Keratinocyte (primary cell): Measurements from ENCODE around the gene PHYHIPL. TPM values are rescaled to one million over a fixed set of nuclear protein-coding genes. Genes with fewer than 3 reads are reported as not detected.

Experiments
- DNase-seq: peaks from one replicate; pipeline ENCODE4 v3.0.0-alpha.2; 2011; ENCODE audit warnings: low read depth, missing footprints, low spot score
- FAIRE-seq: peaks from 2 replicates; lab custom pipeline; 2011; peaks lifted over from hg19 to GRCh38; lab: Jason Lieb, UNC
- H2AFZ ChIP-seq: 2 replicates; pipeline ENCODE4 v1.6.0; 2012; ENCODE audit warnings: low read length, control low read depth, inconsistent platforms; ENCODE audit not compliant: control insufficient read depth
- H3K27ac ChIP-seq: 2 replicates; pipeline ENCODE4 v1.5.1; 2011; ENCODE audit warnings: low read length; ENCODE audit not compliant: control insufficient read depth, insufficient read depth
- H3K27me3 ChIP-seq: 3 replicates; pipeline ENCODE4 v1.6.0; 2011; ENCODE audit warnings: low read length; ENCODE audit not compliant: control insufficient read depth, insufficient read depth; ENCODE audit errors: extremely low read depth
- H3K36me3 ChIP-seq, 2 experiments: 2 replicates in 1 of 2; 3 replicates in 1 of 2; pipeline ENCODE4 v1.5.1; 2011; ENCODE audit warnings: low read length in 2 of 2, mild to moderate bottlenecking in 1 of 2; ENCODE audit not compliant: control insufficient read depth in 2 of 2, insufficient read depth in 2 of 2; ENCODE audit errors: extremely low read depth in 1 of 2
- H3K4me1 ChIP-seq: 3 replicates; pipeline ENCODE4 v1.5.1; 2011; ENCODE audit warnings: low read length; ENCODE audit not compliant: control insufficient read depth, insufficient read depth; ENCODE audit errors: extremely low read depth
- H3K4me2 ChIP-seq: 3 replicates; pipeline ENCODE4 v1.6.0; 2011; ENCODE audit warnings: low read depth, low read length; ENCODE audit not compliant: control insufficient read depth, insufficient read depth; ENCODE audit errors: extremely low read depth
- H3K4me3 ChIP-seq, 3 experiments: fragments of 200-600 bp in 1 of 3; sonication (generic) in 1 of 3; 2 replicates in 2 of 3; 3 replicates in 1 of 3; pipeline ENCODE4 v1.5.1; 2011 to 2016; ENCODE audit warnings: low read length in 3 of 3, mild to moderate bottlenecking in 3 of 3, control low read depth in 2 of 3, inconsistent platforms in 1 of 3, low read depth in 1 of 3, mixed read lengths in 1 of 3, mixed run types in 1 of 3, moderate library complexity in 1 of 3; ENCODE audit not compliant: control insufficient read depth in 2 of 3, insufficient read depth in 2 of 3; ENCODE audit errors: extremely low read depth in 1 of 3
- H3K79me2 ChIP-seq: 2 replicates; pipeline ENCODE4 v1.6.0; 2012; ENCODE audit warnings: low read length; ENCODE audit not compliant: control insufficient read depth, insufficient read depth
- H3K9ac ChIP-seq: 3 replicates; pipeline ENCODE4 v1.6.0; 2011; ENCODE audit warnings: low read length; ENCODE audit not compliant: control insufficient read depth, insufficient read depth; ENCODE audit errors: extremely low read depth
- H3K9me1 ChIP-seq: 3 replicates; pipeline ENCODE4 v1.6.0; 2011; ENCODE audit warnings: low read length; ENCODE audit not compliant: control insufficient read depth, insufficient read depth; ENCODE audit errors: extremely low read depth
- H3K9me3 ChIP-seq: 2 replicates; pipeline ENCODE4 v1.5.1; 2012; ENCODE audit warnings: low read depth, low read length; ENCODE audit not compliant: control insufficient read depth
- H4K20me1 ChIP-seq: 3 replicates; pipeline ENCODE4 v1.6.0; 2011; ENCODE audit warnings: low read length; ENCODE audit not compliant: control insufficient read depth, insufficient read depth; ENCODE audit errors: extremely low read depth
- EZH2 ChIP-seq: IDR thresholded peaks from one replicate; pipeline ENCODE4 v1.6.1; 2012; ENCODE audit warnings: inconsistent platforms, mild to moderate bottlenecking, low read length, moderate library complexity
- dilution Hi-C: fragments of 300-500 bp; cut with MboI; formaldehyde crosslinking; loops from one replicate; pipeline ENCODE4 v1.7.0; 2020; ENCODE audit warnings: low sequenced_read_pairs; ENCODE audit not compliant: extremely low pct_ligation_motif_present
- polyA plus RNA-seq, 5 experiments: library from polyadenylated mRNA; depleted of rRNA in 3 of 5; stranded (reverse) in 3 of 5; stranded (forward) in 1 of 5; unstranded in 1 of 5; fragments of >200 nt; gene quantifications; 1 replicate in 1 of 5; 2 replicates in 3 of 5; 3 replicates in 1 of 5; pipeline versions ENCODE4 v1.2.1 to v1.2.3, GENCODE V29; 2011 to 2012; ENCODE audit warnings: missing spikeins in 2 of 5, low read depth in 1 of 5, low replicate concordance in 1 of 5
- TF ChIP-seq, protein P1 (sequence below), 3 experiments: IDR thresholded peaks in 1 of 3; conservative IDR thresholded peaks in 1 of 3; optimal IDR thresholded peaks in 1 of 3; 2 replicates in 2 of 3; 3 replicates in 1 of 3; pipeline versions ENCODE3 to v1.5.1; 2011; ENCODE audit warnings: low read length in 3 of 3, mild to moderate bottlenecking in 3 of 3, moderate library complexity in 2 of 3, control low read depth in 1 of 3, inconsistent platforms in 1 of 3; ENCODE audit not compliant: insufficient read depth in 2 of 3; ENCODE audit errors: extremely low read depth in 1 of 3

Gene PHYHIPL
- polyA plus RNA-seq, 1 donor (not counting 4 experiments of a cell fraction or from before 2014, with no cell fraction given): 0.12 TPM

GRCh38 chr10:59131666-59132065 lies 44.8 kb upstream of the PHYHIPL start:
- Histone ChIP-seq H2AFZ (no peak overlapping the region), H3K9me3 (no peaks in the 10 kb centered on the region), H3K27ac (no peak overlapping the region), H3K4me2 (no peak overlapping the region), H3K9ac (no peak overlapping the region), H3K4me3 (no peak overlapping the region), H3K4me1 (no peaks in the 10 kb centered on the region), H3K79me2 (no peaks in the 10 kb centered on the region), H4K20me1 (no peaks in the 10 kb centered on the region), H3K36me3 (no peaks in the 10 kb centered on the region), H3K27me3 (no peaks in the 10 kb centered on the region), H3K9me1 (no peaks in the 10 kb centered on the region)
- dilution Hi-C loops: no loop called here
- no peak for FAIRE-seq
- DNase-seq: no peak
- no peak for TF ChIP-seq EZH2
- TF ChIP-seq, protein P1, sequence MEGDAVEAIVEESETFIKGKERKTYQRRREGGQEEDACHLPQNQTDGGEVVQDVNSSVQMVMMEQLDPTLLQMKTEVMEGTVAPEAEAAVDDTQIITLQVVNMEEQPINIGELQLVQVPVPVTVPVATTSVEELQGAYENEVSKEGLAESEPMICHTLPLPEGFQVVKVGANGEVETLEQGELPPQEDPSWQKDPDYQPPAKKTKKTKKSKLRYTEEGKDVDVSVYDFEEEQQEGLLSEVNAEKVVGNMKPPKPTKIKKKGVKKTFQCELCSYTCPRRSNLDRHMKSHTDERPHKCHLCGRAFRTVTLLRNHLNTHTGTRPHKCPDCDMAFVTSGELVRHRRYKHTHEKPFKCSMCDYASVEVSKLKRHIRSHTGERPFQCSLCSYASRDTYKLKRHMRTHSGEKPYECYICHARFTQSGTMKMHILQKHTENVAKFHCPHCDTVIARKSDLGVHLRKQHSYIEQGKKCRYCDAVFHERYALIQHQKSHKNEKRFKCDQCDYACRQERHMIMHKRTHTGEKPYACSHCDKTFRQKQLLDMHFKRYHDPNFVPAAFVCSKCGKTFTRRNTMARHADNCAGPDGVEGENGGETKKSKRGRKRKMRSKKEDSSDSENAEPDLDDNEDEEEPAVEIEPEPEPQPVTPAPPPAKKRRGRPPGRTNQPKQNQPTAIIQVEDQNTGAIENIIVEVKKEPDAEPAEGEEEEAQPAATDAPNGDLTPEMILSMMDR (optimal IDR thresholded peaks at IDR 0.05 in 1 of 3, IDR thresholded peaks at IDR 0.05 in 1 of 3, conservative IDR thresholded peaks at IDR 0.05 in 1 of 3; ENCODE audit: extremely low read depth in 1 of 3, insufficient read depth in 2 of 3, low read length in 3 of 3): no peak

DNA sequence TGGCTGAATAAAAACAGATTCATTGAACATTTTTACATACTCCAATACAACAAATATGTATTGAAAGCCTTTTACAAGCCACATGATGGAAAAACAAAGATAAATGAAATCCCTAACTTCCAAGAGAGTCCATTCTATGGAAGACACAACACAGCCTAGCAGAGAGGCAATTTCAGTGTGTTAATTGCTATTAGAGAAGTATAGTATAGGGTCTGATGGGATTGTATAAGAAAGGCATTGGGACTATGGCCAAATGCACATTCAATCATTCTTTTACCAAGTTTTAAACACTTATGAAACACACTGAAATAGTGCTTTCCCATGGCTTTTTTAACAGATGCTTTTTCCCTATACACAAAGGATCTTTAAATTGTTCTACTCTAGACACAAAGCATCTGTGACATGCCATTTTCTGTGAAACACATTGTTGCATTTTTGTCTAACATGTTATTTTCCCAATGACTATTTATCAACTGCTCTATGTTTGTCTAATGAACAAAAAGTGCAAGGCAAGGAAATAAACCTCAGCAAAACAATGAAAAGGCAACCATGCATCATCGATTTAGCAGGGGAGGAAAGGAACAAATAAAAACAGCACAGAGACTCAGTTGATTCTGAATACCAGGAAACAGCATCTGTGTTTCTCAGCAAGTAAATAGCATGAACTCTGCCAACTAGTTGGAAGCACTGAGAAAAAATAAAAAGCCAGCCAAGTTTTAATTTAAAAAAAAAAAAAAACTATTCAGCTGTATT lies 42.4 kb upstream of the PHYHIPL start:
- no peaks in the 10 kb centered on the region for H3K9me1 ChIP-seq
- no peak overlapping the region for H3K9ac ChIP-seq
- DNase-seq (no peak), FAIRE-seq (no peak)
- H3K9me3 ChIP-seq: no peaks in the 10 kb centered on the region
- H3K27ac ChIP-seq: no peak overlapping the region
- H3K79me2 ChIP-seq: no peaks in the 10 kb centered on the region
- TF ChIP-seq, protein P1 (optimal IDR thresholded peaks at IDR 0.05 in 1 of 3, IDR thresholded peaks at IDR 0.05 in 1 of 3, conservative IDR thresholded peaks at IDR 0.05 in 1 of 3; ENCODE audit: extremely low read depth in 1 of 3, insufficient read depth in 2 of 3, low read length in 3 of 3): no peak
- no peak for TF ChIP-seq EZH2
- no peaks in the 10 kb centered on the region for H4K20me1 ChIP-seq
- no peak overlapping the region for H2AFZ ChIP-seq
- dilution Hi-C loops: no loop called here
- no peaks in the 10 kb centered on the region for H3K4me1 ChIP-seq
- H3K4me2 ChIP-seq: no peak overlapping the region
- no peaks in the 10 kb centered on the region for H3K36me3 ChIP-seq
- H3K4me3 ChIP-seq: no peak overlapping the region
- H3K27me3 ChIP-seq: no peaks in the 10 kb centered on the region
